GM21515 (cell line): Measurements from ENCODE around the gene BDH2.

Source experiments
- ATAC-seq: cut with Tn5 transposase; IDR thresholded peaks from one replicate; pipeline ENCODE4 v1.9.1; 2021; ENCODE audit not compliant: unreplicated experiment

Gene BDH2

DNA sequence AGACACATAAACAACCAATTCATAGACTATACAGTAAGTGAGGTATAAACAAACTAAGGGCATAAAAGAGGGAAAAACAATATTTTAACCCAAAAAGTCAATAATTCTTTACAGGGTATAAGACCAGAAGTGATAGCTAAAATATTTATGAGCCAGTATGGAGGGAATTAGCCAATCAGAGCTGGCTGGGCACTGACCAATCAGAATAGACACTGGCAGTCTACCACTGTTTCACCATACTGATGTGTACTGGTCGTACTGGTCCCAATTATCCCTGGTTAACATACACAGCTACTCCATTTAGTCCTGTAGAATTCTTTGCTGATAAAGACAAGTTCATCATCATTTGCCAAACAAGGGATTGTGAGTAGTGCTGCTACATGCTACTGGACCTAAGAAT, 70.3 kb downstream of the BDH2 start:
- no peak for ATAC-seq
